Peyer's patch (tissue), 4 donors: Measurements from ENCODE around the gene EDN3. TPM values are rescaled to one million over a fixed set of nuclear protein-coding genes. Genes with fewer than 3 reads are reported as not detected.
A peak's percentile ranks its signal among the peaks of the same experiment; 100 is the strongest.

Experiments used
- DNase-seq, 3 donors: peaks; one replicate each; pipeline ENCODE4 v3.0.0-alpha.2; 2017 to 2019
- H3K27ac ChIP-seq, 4 donors: fragments of 200-600 bp; sonication (generic); one replicate each; pipeline ENCODE4 v1.5.1; 2016 to 2019
- H3K27me3 ChIP-seq, 2 donors: fragments of 200-600 bp; sonication (generic); one replicate each; pipeline ENCODE4 v1.5.1; 2019
- H3K36me3 ChIP-seq, 3 donors: fragments of 200-600 bp; sonication (generic); one replicate each; pipeline ENCODE4 v1.5.1; 2016 to 2019
- H3K4me1 ChIP-seq, 4 donors: fragments of 200-600 bp; sonication (generic); one replicate each; pipeline ENCODE4 v1.5.1; 2016 to 2019
- H3K4me3 ChIP-seq, 4 donors: fragments of 200-600 bp; sonication (generic); 1 replicate in 3 of 4; 2 replicates in 1 of 4; pipeline ENCODE4 v1.5.1; 2016 to 2019; ENCODE audit warnings: mild to moderate bottlenecking in 1 of 4
- H3K9me3 ChIP-seq, 4 donors: fragments of 200-600 bp; sonication (generic); one replicate each; pipeline ENCODE4 v1.5.1; 2016 to 2019; ENCODE audit warnings: mild to moderate bottlenecking in 1 of 4
- POLR2A ChIP-seq, 2 donors: fragments of 450-650 bp; IDR thresholded peaks; one replicate each; pipeline ENCODE4 v1.5.1; 2017; ENCODE audit warnings: antibody characterized with exemption in 2 of 2, mild to moderate bottlenecking in 2 of 2, moderate library complexity in 2 of 2
- total RNA-seq, 4 donors: library from RNA; depleted of rRNA; stranded (reverse); fragments of >200 nt; gene quantifications; one replicate each; pipeline ENCODE4 v1.1.0, GENCODE V29; 2016
- TF ChIP-seq, protein P1 (sequence below), 6 experiments: fragments of 450-650 bp in 4 of 6; fragments of 200-600 bp in 2 of 6; sonication (generic) in 1 of 6; IDR thresholded peaks; one replicate each; pipeline ENCODE4 v1.5.1; 2017 to 2019; ENCODE audit warnings: antibody characterized with exemption in 6 of 6, mild to moderate bottlenecking in 3 of 6, moderate library complexity in 1 of 6

Gene EDN3
- total RNA-seq, 4 donors from 2014 or later = 6.6 to 112 (median 63.9) TPM

DNA sequence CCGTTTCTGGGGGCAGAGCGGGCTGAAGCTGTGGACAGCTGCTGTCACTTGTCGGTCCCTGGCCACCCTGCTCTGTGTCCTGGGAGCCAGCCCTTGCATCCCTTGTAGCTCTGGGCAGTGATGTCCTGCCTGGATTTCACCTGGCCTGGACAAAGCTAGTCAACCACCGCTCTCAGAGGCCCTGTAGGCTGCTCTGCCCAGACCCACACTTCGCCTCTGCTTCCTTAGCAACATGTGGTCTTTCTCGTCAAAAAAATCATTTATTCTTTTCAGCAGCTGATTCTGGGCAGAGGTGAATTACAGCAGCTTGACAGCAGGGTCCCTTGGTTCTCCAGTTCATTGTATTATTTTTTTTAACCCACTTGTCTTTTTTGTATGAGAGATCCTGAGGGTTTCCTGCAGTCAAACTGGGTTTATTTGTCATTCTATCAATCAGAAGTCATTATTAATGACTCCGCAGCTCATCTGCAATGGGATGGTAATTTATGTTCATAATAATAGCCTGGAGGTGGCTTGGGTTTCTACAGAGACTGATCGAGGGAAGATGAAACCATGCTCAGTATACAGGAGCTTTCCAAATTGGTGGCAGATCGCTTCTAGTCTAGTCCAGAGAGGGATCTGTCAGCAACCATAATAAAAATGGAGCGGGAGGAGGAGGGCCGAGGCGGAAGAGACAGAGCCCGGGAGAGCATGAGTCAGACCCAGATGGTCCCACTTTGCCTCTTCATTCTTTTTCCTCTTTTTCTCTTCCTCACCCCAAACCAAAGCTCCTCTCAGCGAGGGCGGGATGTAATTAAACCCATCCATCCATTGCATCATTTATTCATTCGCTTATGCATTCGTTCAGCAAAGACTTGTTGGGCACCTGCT, 22.4 kb downstream of the EDN3 start:
- TF ChIP-seq, protein P1, sequence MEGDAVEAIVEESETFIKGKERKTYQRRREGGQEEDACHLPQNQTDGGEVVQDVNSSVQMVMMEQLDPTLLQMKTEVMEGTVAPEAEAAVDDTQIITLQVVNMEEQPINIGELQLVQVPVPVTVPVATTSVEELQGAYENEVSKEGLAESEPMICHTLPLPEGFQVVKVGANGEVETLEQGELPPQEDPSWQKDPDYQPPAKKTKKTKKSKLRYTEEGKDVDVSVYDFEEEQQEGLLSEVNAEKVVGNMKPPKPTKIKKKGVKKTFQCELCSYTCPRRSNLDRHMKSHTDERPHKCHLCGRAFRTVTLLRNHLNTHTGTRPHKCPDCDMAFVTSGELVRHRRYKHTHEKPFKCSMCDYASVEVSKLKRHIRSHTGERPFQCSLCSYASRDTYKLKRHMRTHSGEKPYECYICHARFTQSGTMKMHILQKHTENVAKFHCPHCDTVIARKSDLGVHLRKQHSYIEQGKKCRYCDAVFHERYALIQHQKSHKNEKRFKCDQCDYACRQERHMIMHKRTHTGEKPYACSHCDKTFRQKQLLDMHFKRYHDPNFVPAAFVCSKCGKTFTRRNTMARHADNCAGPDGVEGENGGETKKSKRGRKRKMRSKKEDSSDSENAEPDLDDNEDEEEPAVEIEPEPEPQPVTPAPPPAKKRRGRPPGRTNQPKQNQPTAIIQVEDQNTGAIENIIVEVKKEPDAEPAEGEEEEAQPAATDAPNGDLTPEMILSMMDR (IDR thresholded peaks at IDR 0.05) = no peak
- TF ChIP-seq POLR2A (IDR thresholded peaks at IDR 0.05) = no peak
- Histone ChIP-seq H3K36me3 (peaks cover 0 to 8% (median 0%) of the 10 kb centered on the region in 3 donors), H3K4me3 (no peak overlapping the region), H3K27me3 (no peaks in the 10 kb centered on the region), H3K4me1 (no peaks in the 10 kb centered on the region), H3K27ac (no peak overlapping the region), H3K9me3 (no peaks in the 10 kb centered on the region)
- DNase-seq = no peak

DNA sequence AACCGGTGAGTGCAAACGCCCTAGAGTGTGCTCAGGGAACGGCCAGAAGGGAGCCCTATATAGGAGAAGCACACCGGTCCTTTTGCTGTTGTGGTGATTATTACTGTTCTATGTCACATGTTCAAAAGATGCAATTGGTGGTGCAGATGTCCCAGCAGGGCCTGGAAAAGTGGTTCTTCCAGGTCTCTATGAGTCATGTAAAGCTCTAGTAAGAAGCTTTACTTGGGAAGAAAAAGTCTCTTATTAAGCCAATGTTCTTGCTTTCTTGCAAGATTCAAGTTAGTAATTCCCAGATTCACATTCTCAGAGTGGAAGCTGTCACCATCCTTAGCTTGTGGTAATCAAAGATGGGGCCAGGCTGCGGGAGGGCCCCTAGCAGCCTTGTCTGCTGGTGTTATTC, 23.3 kb downstream of the EDN3 start:
- TF ChIP-seq, protein P1 (IDR thresholded peaks at IDR 0.05) = no peak
- TF ChIP-seq POLR2A (IDR thresholded peaks at IDR 0.05) = no peak
- H3K9me3 ChIP-seq = no peaks in the 10 kb centered on the region
- H3K4me3 ChIP-seq = no peak overlapping the region
- H3K27me3 ChIP-seq = no peaks in the 10 kb centered on the region
- no peak overlapping the region for H3K27ac ChIP-seq
- no peak for DNase-seq
- H3K4me1 ChIP-seq = no peaks in the 10 kb centered on the region
- H3K36me3 ChIP-seq = peaks cover 0 to 8% (median 0%) of the 10 kb centered on the region in 3 donors

DNA sequence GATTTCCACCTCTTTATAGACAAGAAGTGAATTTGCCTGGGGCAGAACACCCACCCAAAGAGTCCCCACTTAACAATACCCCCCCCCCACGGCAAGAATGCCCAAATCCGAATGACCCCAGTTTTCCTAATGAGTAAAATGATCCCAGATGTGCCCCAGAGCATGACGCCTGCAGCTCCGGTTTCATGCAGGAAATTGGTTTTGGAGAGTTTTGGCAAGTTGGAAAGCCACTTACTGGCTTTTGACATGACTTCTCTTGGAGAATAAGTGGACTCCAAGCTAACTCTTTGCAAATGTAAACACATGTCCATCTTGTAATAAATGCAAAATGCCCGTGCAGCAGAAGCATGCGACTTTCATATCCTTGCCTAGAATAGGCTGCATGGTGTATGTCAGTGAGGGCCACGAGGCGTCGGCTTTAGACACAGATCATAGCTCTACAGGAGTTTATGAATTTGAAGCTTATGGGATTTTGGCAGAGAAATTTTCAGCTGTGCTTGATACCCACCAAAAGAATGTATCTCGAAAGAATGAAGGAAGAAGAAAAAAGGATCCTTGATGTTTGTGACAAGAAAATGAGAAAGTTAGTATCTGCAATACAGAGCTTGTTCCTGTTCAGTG, 24.2 kb downstream of the EDN3 start:
- H3K27me3 ChIP-seq = no peaks in the 10 kb centered on the region
- TF ChIP-seq, protein P1 (IDR thresholded peaks at IDR 0.05) = no peak
- TF ChIP-seq POLR2A (IDR thresholded peaks at IDR 0.05) = no peak
- no peak overlapping the region for H3K4me3 ChIP-seq
- H3K27ac ChIP-seq = no peak overlapping the region
- H3K9me3 ChIP-seq = no peaks in the 10 kb centered on the region
- H3K36me3 ChIP-seq = peaks cover 0 to 8% (median 0%) of the 10 kb centered on the region in 3 donors
- no peaks in the 10 kb centered on the region for H3K4me1 ChIP-seq
- DNase-seq = no peak

DNA sequence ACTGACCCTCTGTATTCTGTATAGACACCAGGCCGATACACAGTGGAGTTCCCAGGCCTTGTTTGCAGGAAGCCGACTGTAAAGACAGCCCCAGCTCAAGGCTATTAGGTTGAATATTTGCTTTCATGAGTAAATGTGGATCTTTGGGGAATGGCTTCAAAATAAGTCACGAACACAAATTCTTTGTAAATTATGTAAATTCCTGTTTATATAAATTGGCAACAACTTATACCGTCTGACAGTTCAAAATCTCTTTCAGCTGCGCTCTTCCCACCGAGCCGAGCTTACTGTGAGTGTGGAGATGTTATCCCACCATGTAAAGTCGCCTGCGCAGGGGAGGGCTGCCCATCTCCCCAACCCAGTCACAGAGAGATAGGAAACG, 24.7 kb downstream of the EDN3 start:
- TF ChIP-seq, protein P1 (IDR thresholded peaks at IDR 0.05) = no peak
- peaks cover 0 to 8% (median 0%) of the 10 kb centered on the region in 3 donors for H3K36me3 ChIP-seq
- H3K9me3 ChIP-seq = no peaks in the 10 kb centered on the region
- DNase-seq = peak in 1 of 3 donors; percentile 15
- no peaks in the 10 kb centered on the region for H3K27me3 ChIP-seq
- H3K4me1 ChIP-seq = no peaks in the 10 kb centered on the region
- H3K4me3 ChIP-seq = no peak overlapping the region
- no peak overlapping the region for H3K27ac ChIP-seq

DNA sequence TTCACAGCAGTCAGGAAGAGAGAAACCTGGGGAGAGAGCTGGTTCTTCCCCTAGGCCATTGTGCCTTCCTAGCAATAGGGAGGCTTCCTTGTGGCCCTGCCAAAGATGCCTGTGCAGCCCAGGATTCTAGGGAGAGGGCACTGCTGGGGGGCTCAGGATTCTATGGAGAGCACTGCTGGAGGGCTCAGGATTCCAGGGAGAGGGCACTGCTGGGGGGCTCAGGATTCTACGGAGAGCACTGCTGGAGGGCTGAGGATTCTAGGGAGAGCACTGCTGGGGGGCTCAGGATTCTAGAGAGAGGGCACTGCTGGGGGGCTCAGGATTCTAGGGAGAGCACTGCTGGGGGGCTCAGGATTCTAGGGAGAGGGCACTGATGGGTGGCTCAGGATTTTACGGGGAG, 25.8 kb downstream of the EDN3 start:
- TF ChIP-seq, protein P1 (IDR thresholded peaks at IDR 0.05) = no peak
- no peaks in the 10 kb centered on the region for H3K9me3 ChIP-seq
- H3K4me1 ChIP-seq = peaks cover 0 to 8% (median 0%) of the 10 kb centered on the region in 4 donors
- DNase-seq = no peak
- no peaks in the 10 kb centered on the region for H3K27me3 ChIP-seq
- H3K4me3 ChIP-seq = no peak overlapping the region
- H3K36me3 ChIP-seq = peaks cover 0 to 8% (median 0%) of the 10 kb centered on the region in 3 donors
- H3K27ac ChIP-seq = no peak overlapping the region
